ENCODE data around the gene ATG4D. TPM values are rescaled to one million over a fixed set of nuclear protein-coding genes. Genes with fewer than 3 reads are reported as not detected.
"Not testable (repeated sequence)": the region's sequence is repeated elsewhere in the genome, so short reads cannot be mapped to it uniquely, and the experiment has no call there.

The ATG4D gene
- total RNA-seq, 2 donors from 2014 or later = 47.1 to 61.2 TPM

GRCh38 chr19:10521461-10522171 lies 22.1 kb upstream of the ATG4D start:
- Histone ChIP-seq H3K9me3 (no peaks in the 10 kb centered on the region), H3K36me3 (no peaks in the 10 kb centered on the region), H3K4me3 (no peak overlapping the region), H3K27ac (no peak overlapping the region), H3K4me1 (peaks cover 0 to 23% of the 10 kb centered on the region in 2 donors), H3K27me3 (peaks cover 5 to 9% of the 10 kb centered on the region in 2 donors)
- no peak for DNase-seq (ENCODE audit: low spot score)
- TF ChIP-seq CTCF (IDR thresholded peaks at IDR 0.05) = no peak

GRCh38 chr19:10523135-10523636 lies 20.5 kb upstream of the ATG4D start:
- no peak for TF ChIP-seq CTCF (IDR thresholded peaks at IDR 0.05)
- DNase-seq (ENCODE audit: low spot score) = no peak
- Histone ChIP-seq H3K36me3 (no peaks in the 10 kb centered on the region), H3K4me3 (no peak overlapping the region), H3K27me3 (peaks cover 0 to 5% of the 10 kb centered on the region in 2 donors), H3K9me3 (no peaks in the 10 kb centered on the region), H3K27ac (no peak overlapping the region), H3K4me1 (peaks cover 0 to 9% of the 10 kb centered on the region in 2 donors)

GRCh38 chr19:10525636-10526035 lies 18.1 kb upstream of the ATG4D start:
- H3K9me3 ChIP-seq = no peaks in the 10 kb centered on the region
- no peaks in the 10 kb centered on the region for H3K27me3 ChIP-seq
- TF ChIP-seq CTCF (IDR thresholded peaks at IDR 0.05) = no peak
- H3K27ac ChIP-seq = no peak overlapping the region
- H3K36me3 ChIP-seq = no peaks in the 10 kb centered on the region
- H3K4me3 ChIP-seq = no peak overlapping the region
- DNase-seq (ENCODE audit: low spot score) = no peak
- H3K4me1 ChIP-seq = no peaks in the 10 kb centered on the region

- H3K4me1 ChIP-seq; H3K4me3 ChIP-seq; H3K9me3 ChIP-seq; H3K36me3 ChIP-seq; H3K27me3 ChIP-seq; H3K27ac ChIP-seq; DNase-seq (ENCODE audit: low spot score): not testable (repeated sequence)
These were observed 16.8 kb upstream of the ATG4D start for GRCh38 chr19:10526887-10527286.

- Histone ChIP-seq H3K4me3 (no peak overlapping the region), H3K9me3 (no peaks in the 10 kb centered on the region), H3K36me3 (no peaks in the 10 kb centered on the region), H3K27ac (no peak overlapping the region), H3K27me3 (no peaks in the 10 kb centered on the region), H3K4me1 (no peaks in the 10 kb centered on the region)
- TF ChIP-seq CTCF (IDR thresholded peaks at IDR 0.05) = no peak
- no peak for DNase-seq (ENCODE audit: low spot score)
These were observed 11.2 kb upstream of the ATG4D start for GRCh38 chr19:10532457-10532856.

GRCh38 chr19:10533646-10534386 lies 9.9 kb upstream of the ATG4D start:
- no peak for DNase-seq (ENCODE audit: low spot score)
- peak overlapping the region in 1 of 2 donors; percentile 6 for H3K27ac ChIP-seq
- H3K4me3 ChIP-seq = no peak overlapping the region
- no peaks in the 10 kb centered on the region for H3K36me3 ChIP-seq
- H3K4me1 ChIP-seq = no peaks in the 10 kb centered on the region
- H3K27me3 ChIP-seq = no peaks in the 10 kb centered on the region
- TF ChIP-seq CTCF (IDR thresholded peaks at IDR 0.05) = no peak
- no peaks in the 10 kb centered on the region for H3K9me3 ChIP-seq

All from right atrium auricular region (tissue), 2 donors.